Upper lobe of left lung (tissue), 6 donors: ENCODE measurements around the gene MITF. TPM values are rescaled to one million over a fixed set of nuclear protein-coding genes. Genes with fewer than 3 reads are reported as not detected.

Experiments
- ATAC-seq, 2 donors: fragments of 200-7000 bp; cut with Tn5 transposase; one replicate each; pipeline ENCODE4 v1.9.1; 2022; ENCODE audit warnings: mild to moderate bottlenecking in 2 of 2, moderate library complexity in 2 of 2; ENCODE audit not compliant: low FRiP score in 2 of 2
- DNase-seq, 2 donors: peaks; one replicate each; pipeline ENCODE4 v3.0.0-alpha.2; 2019 to 2020
- H3K27ac ChIP-seq, 4 donors: fragments of 200-600 bp; sonication (generic); one replicate each; pipeline ENCODE4 v1.5.1; 2016 to 2019
- H3K27me3 ChIP-seq, 4 donors: fragments of 200-600 bp; sonication (generic); one replicate each; pipeline ENCODE4 v1.5.1; 2017 to 2019
- H3K36me3 ChIP-seq, 4 donors: fragments of 200-600 bp; sonication (generic); one replicate each; pipeline ENCODE4 v1.5.1; 2016 to 2019
- H3K4me1 ChIP-seq, 4 donors: fragments of 200-600 bp; sonication (generic); one replicate each; pipeline ENCODE4 v1.5.1; 2018 to 2019
- H3K4me3 ChIP-seq, 4 donors: fragments of 200-600 bp; sonication (generic); one replicate each; pipeline ENCODE4 v1.5.1; 2017 to 2019; ENCODE audit warnings: mild to moderate bottlenecking in 2 of 4, moderate library complexity in 1 of 4
- H3K9me3 ChIP-seq, 4 donors: fragments of 200-600 bp; sonication (generic); one replicate each; pipeline ENCODE4 v1.5.1; 2018 to 2019
- CTCF ChIP-seq, 6 experiments: fragments of 450-650 bp in 4 of 6; fragments of 200-600 bp in 2 of 6; sonication (generic) in 2 of 6; IDR thresholded peaks; one replicate each; pipeline ENCODE4 v1.5.1; 2016 to 2019; ENCODE audit warnings: antibody characterized with exemption in 6 of 6
- EP300 ChIP-seq, 4 donors: sonication (generic); formaldehyde crosslinking; IDR thresholded peaks; one replicate each; pipeline ENCODE4 v1.5.1; 2017; ENCODE audit warnings: antibody characterized with exemption in 4 of 4, control low read depth in 2 of 4
- POLR2A ChIP-seq, 4 donors: fragments of 450-650 bp; IDR thresholded peaks; one replicate each; pipeline ENCODE4 v1.5.1; 2016 to 2017; ENCODE audit warnings: antibody characterized with exemption in 4 of 4, mild to moderate bottlenecking in 2 of 4
- POLR2AphosphoS5 ChIP-seq, 2 donors: sonication (generic); formaldehyde crosslinking; IDR thresholded peaks; one replicate each; pipeline ENCODE4 v1.5.1; 2017; ENCODE audit warnings: antibody characterized with exemption in 2 of 2
- WGBS, 2 donors: methylation state at CpG; one replicate each; pipeline ENCODE4 v1.1.5; 2017 to 2018; 5-methylcytosine and 5-hydroxymethylcytosine counted together
- total RNA-seq, 6 donors: library from RNA; depleted of rRNA in 4 of 6; stranded (reverse); fragments of >200 nt in 4 of 6; gene quantifications; one replicate each; pipeline versions ENCODE4 v1.1.0 to v1.2.1, GENCODE V29; 2016 to 2021
- donor health status: DM: no; HTN: no; CAD: no; lungs with moderate emphysema.
- donor health status: DM: no; HTN: yes; CAD: no; lungs with severe emphysema.

The MITF gene
- total RNA-seq, 6 donors from 2014 or later: 21.9 to 37.2 (median 29.5) TPM

DNA sequence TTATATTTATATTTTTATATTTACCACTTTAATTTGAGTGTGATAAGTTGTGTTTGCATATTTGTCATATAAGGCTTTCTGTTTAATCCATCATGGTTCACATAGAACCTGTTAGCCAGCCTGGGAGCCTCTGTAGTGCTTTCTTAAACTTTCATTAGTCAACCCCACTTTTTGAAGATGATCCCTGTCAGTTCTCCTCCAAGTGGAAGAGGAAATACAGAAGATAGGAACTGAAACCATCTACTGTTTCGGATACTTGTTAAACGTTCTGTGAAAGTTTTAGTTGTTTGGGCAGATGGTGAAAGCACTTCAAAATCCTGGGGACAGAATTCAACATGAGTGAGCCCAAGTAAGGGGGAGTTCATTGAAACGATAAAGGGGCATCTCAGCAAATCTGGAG, 255.7 kb downstream of the MITF start:
- Histone ChIP-seq H3K36me3 (no peaks in the 10 kb centered on the region), H3K4me1 (peaks cover 0 to 4% (median 0%) of the 10 kb centered on the region in 4 donors), H3K4me3 (no peak overlapping the region), H3K27ac (no peak overlapping the region), H3K27me3 (no peaks in the 10 kb centered on the region), H3K9me3 (no peaks in the 10 kb centered on the region)
- peak in 1 of 2 donors; percentile 53 for ATAC-seq
- TF ChIP-seq EP300 (IDR thresholded peaks at IDR 0.05) (no peak), POLR2AphosphoS5 (IDR thresholded peaks at IDR 0.05) (no peak), CTCF (IDR thresholded peaks at IDR 0.05) (no peak), POLR2A (IDR thresholded peaks at IDR 0.05) (no peak)
- no peak for DNase-seq
- 68 to 69% methylated on average over 3 of the region's 3 CpGs for WGBS, 2 donors

GRCh38 chr3:69997631-69998307, 258.5 kb downstream of the MITF start:
- no peaks in the 10 kb centered on the region for H3K27me3 ChIP-seq
- 43 to 60% methylated on average over 3 of the region's 3 CpGs for WGBS, 2 donors
- H3K4me3 ChIP-seq: no peak overlapping the region
- DNase-seq: no peak
- peaks cover 0 to 4% (median 0%) of the 10 kb centered on the region in 4 donors for H3K4me1 ChIP-seq
- TF ChIP-seq POLR2AphosphoS5 (IDR thresholded peaks at IDR 0.05) (no peak), CTCF (IDR thresholded peaks at IDR 0.05) (no peak), EP300 (IDR thresholded peaks at IDR 0.05) (no peak), POLR2A (IDR thresholded peaks at IDR 0.05) (no peak)
- no peak overlapping the region for H3K27ac ChIP-seq
- H3K36me3 ChIP-seq: no peaks in the 10 kb centered on the region
- H3K9me3 ChIP-seq: no peaks in the 10 kb centered on the region
- ATAC-seq: no peak

GRCh38 chr3:69998759-69999139, 259.5 kb downstream of the MITF start:
- Histone ChIP-seq H3K4me1 (peaks cover 0 to 4% (median 0%) of the 10 kb centered on the region in 4 donors), H3K9me3 (no peaks in the 10 kb centered on the region), H3K36me3 (no peaks in the 10 kb centered on the region), H3K27me3 (no peaks in the 10 kb centered on the region), H3K27ac (no peak overlapping the region), H3K4me3 (peak overlapping the region in 2 of 4 donors; percentile 21 to 24)
- WGBS, 2 donors: 43 to 46% methylated on average over 3 of the region's 3 CpGs
- DNase-seq (no peak), ATAC-seq (peak in 1 of 2 donors; percentile 9)
- no peak for TF ChIP-seq POLR2AphosphoS5 (IDR thresholded peaks at IDR 0.05)
- no peak for TF ChIP-seq POLR2A (IDR thresholded peaks at IDR 0.05)
- TF ChIP-seq CTCF (IDR thresholded peaks at IDR 0.05): no peak
- no peak for TF ChIP-seq EP300 (IDR thresholded peaks at IDR 0.05)

GRCh38 chr3:69999140-70000027, 260.1 kb downstream of the MITF start, which contains the start of gene SAMMSON:
TSS of gene SAMMSON (plus strand) at chr3:69999733.
- peak; percentile 26 to 53 for ATAC-seq
- DNase-seq: peak in 1 of 2 donors; percentile 54
- no peak within 1 kb of the TSS for H3K27ac ChIP-seq

More at GRCh38 chr3:69999140-70000027, 260.1 kb downstream of the MITF start, which contains the start of gene SAMMSON:
- Histone ChIP-seq H3K36me3 (no peaks in the 10 kb centered on the region), H3K27me3 (no peaks in the 10 kb centered on the region), H3K4me1 (peaks cover 0 to 4% (median 0%) of the 10 kb centered on the region in 4 donors), H3K4me3 (peak within 1 kb of the TSS in 2 of 4 donors; percentile 21 to 24), H3K9me3 (no peaks in the 10 kb centered on the region)
- TF ChIP-seq EP300 (IDR thresholded peaks at IDR 0.05) (no peak), CTCF (IDR thresholded peaks at IDR 0.05) (no peak), POLR2AphosphoS5 (IDR thresholded peaks at IDR 0.05) (no peak), POLR2A (IDR thresholded peaks at IDR 0.05) (no peak)
- WGBS, 2 donors: 84 to 85% methylated on average over 29 of the region's 29 CpGs
